Mucosa of descending colon (tissue), 3 donors: ENCODE data around the gene VTA1. TPM values are rescaled to one million over a fixed set of nuclear protein-coding genes. Genes with fewer than 3 reads are reported as not detected.

Source experiments
- ATAC-seq: fragments of 200-7000 bp; cut with Tn5 transposase; one replicate; pipeline ENCODE4 v1.9.1; 2020; ENCODE audit warnings: mild to moderate bottlenecking, moderate library complexity
- DNase-seq, 3 donors: peaks; one replicate each; pipeline ENCODE4 v3.0.0-alpha.2; 2020
- H3K36me3 ChIP-seq: fragments of 200-600 bp; one replicate; pipeline ENCODE4 v1.8.0; 2021; ENCODE audit warnings: low read depth, mild to moderate bottlenecking
- H3K4me1 ChIP-seq: fragments of 200-600 bp; one replicate; pipeline ENCODE4 v1.8.0; 2021; ENCODE audit warnings: low read depth, mild to moderate bottlenecking
- H3K4me3 ChIP-seq: fragments of 200-600 bp; one replicate; pipeline ENCODE4 v1.8.0; 2021; ENCODE audit warnings: mild to moderate bottlenecking
- H3K9me3 ChIP-seq: fragments of 200-600 bp; one replicate; pipeline ENCODE4 v1.8.0; 2021; ENCODE audit warnings: mild to moderate bottlenecking
- CTCF ChIP-seq: fragments of 200-600 bp; IDR thresholded peaks from one replicate; pipeline ENCODE4 v1.8.0; 2022; ENCODE audit warnings: antibody characterized with exemption, mild to moderate bottlenecking
- intact Hi-C, 2 donors: fragments of 100-400 bp; cut with DNase I in 1 of 2; cut with micrococcal nuclease in 1 of 2; formaldehyde crosslinking; loops; one replicate each; pipeline versions ENCODE4 v1.11.0 to v1.11.1; 2022; cut with DNase I, micrococcal nuclease
- total RNA-seq, 3 donors: library from RNA; stranded (reverse); fragmentation: NEBNext Ultra II Directional in 2 of 3; extraction: Animal tissue kit (Norgen Biotek cat#: 25700) in 2 of 3; gene quantifications; one replicate each; pipeline versions ENCODE4 v1.2.1 to v1.2.4, GENCODE V29; 2021 to 2023
- donor health status: DM: no; HTN: no; CAD: no; lungs with moderate emphysema.
- donor health status: DM: no; HTN: no; CAD: no.
- donor health status: DM: no; HTN: yes; CAD: no.

VTA1 gene
- total RNA-seq, 3 donors from 2014 or later: 38.9 to 51.1 (median 44.9) TPM

- Histone ChIP-seq H3K9me3 (no peaks in the 10 kb centered on the region), H3K4me1 (no peaks in the 10 kb centered on the region), H3K36me3 (no peaks in the 10 kb centered on the region), H3K4me3 (no peak overlapping the region)
- no peak for ATAC-seq
- intact Hi-C loops: no loop called here
- no peak for DNase-seq
- no peak for TF ChIP-seq CTCF
These were observed 118.4 kb downstream of the VTA1 start for GRCh38 chr6:142265476-142265875.

- no peaks in the 10 kb centered on the region for H3K36me3 ChIP-seq
These were observed 119.0 kb downstream of the VTA1 start for GRCh38 chr6:142266060-142266459.

GRCh38 chr6:142271476-142271875 is 124.4 kb downstream of the VTA1 start:
- no peak for TF ChIP-seq CTCF
- Histone ChIP-seq H3K4me3 (no peak overlapping the region), H3K36me3 (no peaks in the 10 kb centered on the region), H3K9me3 (no peaks in the 10 kb centered on the region), H3K4me1 (no peaks in the 10 kb centered on the region)
- no peak for DNase-seq
- no peak for ATAC-seq
- intact Hi-C loops: no loop called here

More at GRCh38 chr6:142266060-142266459, 119.0 kb downstream of the VTA1 start:
- Histone ChIP-seq H3K4me1 (no peaks in the 10 kb centered on the region), H3K9me3 (no peaks in the 10 kb centered on the region), H3K4me3 (no peak overlapping the region)
- intact Hi-C loops: no loop called here
- DNase-seq (no peak), ATAC-seq (no peak)
- no peak for TF ChIP-seq CTCF

Other genes starting within 250 kb of the VTA1 start
- gene GJE1, start 14.3 kb upstream of the VTA1 start, total RNA-seq: not detected
- gene NMBR, start 141 bp upstream of the VTA1 start, total RNA-seq: not detected
- 10 to 100 TPM; 14.1 to 17.6 (median 17.1) TPM for gene ADGRG6, start 154.7 kb downstream of the VTA1 start, total RNA-seq